Liver (tissue), 3 donors: Measurements from ENCODE around the gene NLGN4X.

Source experiments
- EGR1 ChIP-seq, 2 donors: IDR thresholded peaks; 2 replicates each; pipeline ENCODE4 v1.6.1; 2016 to 2018; ENCODE audit warnings: antibody characterized with exemption in 2 of 2, low read depth in 2 of 2
- FOXA1 ChIP-seq: IDR thresholded peaks from 2 replicates; pipeline ENCODE4 v1.6.1; 2016; ENCODE audit warnings: antibody characterized with exemption
- GABPA ChIP-seq, 2 donors: IDR thresholded peaks in 1 of 2; conservative IDR thresholded peaks in 1 of 2; 2 replicates each; pipeline ENCODE4 v1.6.1; 2016; ENCODE audit warnings: antibody characterized with exemption in 2 of 2, mild to moderate bottlenecking in 1 of 2, moderate library complexity in 1 of 2
- JUND ChIP-seq, 2 donors: IDR thresholded peaks; 2 replicates each; pipeline ENCODE4 v1.6.1; 2016; ENCODE audit warnings: antibody characterized with exemption in 2 of 2
- NR2F2 ChIP-seq: IDR thresholded peaks from 2 replicates; pipeline ENCODE4 v1.6.1; 2016; ENCODE audit warnings: antibody characterized with exemption
- RXRA ChIP-seq, 2 donors: IDR thresholded peaks; 2 replicates each; pipeline ENCODE4 v1.6.1; 2017 to 2018; ENCODE audit warnings: antibody characterized with exemption in 2 of 2, mild to moderate bottlenecking in 1 of 2
- SP1 ChIP-seq: IDR thresholded peaks from 2 replicates; pipeline ENCODE4 v1.6.1; 2018; ENCODE audit warnings: antibody characterized with exemption, mild to moderate bottlenecking
- TAF1 ChIP-seq: conservative IDR thresholded peaks from 2 replicates; pipeline ENCODE4 v1.6.1; 2016; ENCODE audit warnings: antibody characterized with exemption, mild to moderate bottlenecking
- YY1 ChIP-seq: IDR thresholded peaks from 2 replicates; pipeline ENCODE4 v1.6.1; 2016; ENCODE audit warnings: antibody characterized with exemption, mild to moderate bottlenecking
- TF ChIP-seq, protein P1 (sequence below): fragments of 150-350 bp; IDR thresholded peaks from 2 replicates; pipeline ENCODE4 v1.5.1; 2017; ENCODE audit warnings: improper control_type of control experiment, low read depth, low read length; ENCODE audit not compliant: missing input control
- TF ChIP-seq, protein P2 (sequence below): IDR thresholded peaks from 2 replicates; pipeline ENCODE4 v1.6.1; 2016; ENCODE audit warnings: antibody characterized with exemption
- TF ChIP-seq, protein P3 (sequence below): IDR thresholded peaks from 2 replicates; pipeline ENCODE4 v1.6.1; 2016; ENCODE audit warnings: antibody characterized with exemption
- TF ChIP-seq, protein P4 (sequence below): IDR thresholded peaks from 2 replicates; pipeline ENCODE4 v1.6.1; 2016; ENCODE audit warnings: antibody characterized with exemption, mild to moderate bottlenecking
- TF ChIP-seq, protein P5 (sequence below): IDR thresholded peaks from 2 replicates; pipeline ENCODE4 v1.6.1; 2016; ENCODE audit warnings: antibody characterized with exemption
- donor health status: healthy.
- donor health status: healthy.

DNA sequence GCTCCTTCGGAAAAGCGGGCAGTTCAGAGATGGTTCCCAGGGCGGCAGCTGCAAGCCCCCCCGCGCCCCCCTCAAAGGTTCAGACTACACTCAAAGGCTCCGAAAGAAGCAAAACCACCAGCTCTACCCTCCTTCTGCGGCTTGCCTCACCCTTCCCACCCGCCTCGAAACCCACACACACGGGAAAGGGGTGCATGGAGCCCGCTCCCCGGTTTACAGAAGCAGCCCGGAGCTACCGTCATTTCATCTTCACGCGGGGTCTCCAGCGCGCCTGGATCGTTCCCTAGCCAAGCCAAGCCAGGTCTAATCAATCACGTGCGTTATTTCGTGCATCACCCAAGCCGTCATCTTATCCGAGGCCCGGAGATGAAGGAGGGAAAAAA lies 1.2 kb downstream of the NLGN4X start:
- TF ChIP-seq, protein P1, sequence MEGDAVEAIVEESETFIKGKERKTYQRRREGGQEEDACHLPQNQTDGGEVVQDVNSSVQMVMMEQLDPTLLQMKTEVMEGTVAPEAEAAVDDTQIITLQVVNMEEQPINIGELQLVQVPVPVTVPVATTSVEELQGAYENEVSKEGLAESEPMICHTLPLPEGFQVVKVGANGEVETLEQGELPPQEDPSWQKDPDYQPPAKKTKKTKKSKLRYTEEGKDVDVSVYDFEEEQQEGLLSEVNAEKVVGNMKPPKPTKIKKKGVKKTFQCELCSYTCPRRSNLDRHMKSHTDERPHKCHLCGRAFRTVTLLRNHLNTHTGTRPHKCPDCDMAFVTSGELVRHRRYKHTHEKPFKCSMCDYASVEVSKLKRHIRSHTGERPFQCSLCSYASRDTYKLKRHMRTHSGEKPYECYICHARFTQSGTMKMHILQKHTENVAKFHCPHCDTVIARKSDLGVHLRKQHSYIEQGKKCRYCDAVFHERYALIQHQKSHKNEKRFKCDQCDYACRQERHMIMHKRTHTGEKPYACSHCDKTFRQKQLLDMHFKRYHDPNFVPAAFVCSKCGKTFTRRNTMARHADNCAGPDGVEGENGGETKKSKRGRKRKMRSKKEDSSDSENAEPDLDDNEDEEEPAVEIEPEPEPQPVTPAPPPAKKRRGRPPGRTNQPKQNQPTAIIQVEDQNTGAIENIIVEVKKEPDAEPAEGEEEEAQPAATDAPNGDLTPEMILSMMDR, result no peak
- TF ChIP-seq FOXA1, result no peak
- TF ChIP-seq, protein P2, sequence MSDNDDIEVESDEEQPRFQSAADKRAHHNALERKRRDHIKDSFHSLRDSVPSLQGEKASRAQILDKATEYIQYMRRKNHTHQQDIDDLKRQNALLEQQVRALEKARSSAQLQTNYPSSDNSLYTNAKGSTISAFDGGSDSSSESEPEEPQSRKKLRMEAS, result no peak
- no peak for TF ChIP-seq NR2F2
- TF ChIP-seq JUND (IDR thresholded peaks at IDR 0.05), result no peak
- TF ChIP-seq, protein P3, sequence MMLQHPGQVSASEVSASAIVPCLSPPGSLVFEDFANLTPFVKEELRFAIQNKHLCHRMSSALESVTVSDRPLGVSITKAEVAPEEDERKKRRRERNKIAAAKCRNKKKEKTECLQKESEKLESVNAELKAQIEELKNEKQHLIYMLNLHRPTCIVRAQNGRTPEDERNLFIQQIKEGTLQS, result no peak
- TF ChIP-seq EGR1 (IDR thresholded peaks at IDR 0.05; ENCODE audit: low read depth in 2 of 2), result no peak
- no peak for TF ChIP-seq RXRA (IDR thresholded peaks at IDR 0.05)
- TF ChIP-seq YY1, result no peak
- TF ChIP-seq, protein P4, sequence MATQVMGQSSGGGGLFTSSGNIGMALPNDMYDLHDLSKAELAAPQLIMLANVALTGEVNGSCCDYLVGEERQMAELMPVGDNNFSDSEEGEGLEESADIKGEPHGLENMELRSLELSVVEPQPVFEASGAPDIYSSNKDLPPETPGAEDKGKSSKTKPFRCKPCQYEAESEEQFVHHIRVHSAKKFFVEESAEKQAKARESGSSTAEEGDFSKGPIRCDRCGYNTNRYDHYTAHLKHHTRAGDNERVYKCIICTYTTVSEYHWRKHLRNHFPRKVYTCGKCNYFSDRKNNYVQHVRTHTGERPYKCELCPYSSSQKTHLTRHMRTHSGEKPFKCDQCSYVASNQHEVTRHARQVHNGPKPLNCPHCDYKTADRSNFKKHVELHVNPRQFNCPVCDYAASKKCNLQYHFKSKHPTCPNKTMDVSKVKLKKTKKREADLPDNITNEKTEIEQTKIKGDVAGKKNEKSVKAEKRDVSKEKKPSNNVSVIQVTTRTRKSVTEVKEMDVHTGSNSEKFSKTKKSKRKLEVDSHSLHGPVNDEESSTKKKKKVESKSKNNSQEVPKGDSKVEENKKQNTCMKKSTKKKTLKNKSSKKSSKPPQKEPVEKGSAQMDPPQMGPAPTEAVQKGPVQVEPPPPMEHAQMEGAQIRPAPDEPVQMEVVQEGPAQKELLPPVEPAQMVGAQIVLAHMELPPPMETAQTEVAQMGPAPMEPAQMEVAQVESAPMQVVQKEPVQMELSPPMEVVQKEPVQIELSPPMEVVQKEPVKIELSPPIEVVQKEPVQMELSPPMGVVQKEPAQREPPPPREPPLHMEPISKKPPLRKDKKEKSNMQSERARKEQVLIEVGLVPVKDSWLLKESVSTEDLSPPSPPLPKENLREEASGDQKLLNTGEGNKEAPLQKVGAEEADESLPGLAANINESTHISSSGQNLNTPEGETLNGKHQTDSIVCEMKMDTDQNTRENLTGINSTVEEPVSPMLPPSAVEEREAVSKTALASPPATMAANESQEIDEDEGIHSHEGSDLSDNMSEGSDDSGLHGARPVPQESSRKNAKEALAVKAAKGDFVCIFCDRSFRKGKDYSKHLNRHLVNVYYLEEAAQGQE, result no peak
- TF ChIP-seq, protein P5, sequence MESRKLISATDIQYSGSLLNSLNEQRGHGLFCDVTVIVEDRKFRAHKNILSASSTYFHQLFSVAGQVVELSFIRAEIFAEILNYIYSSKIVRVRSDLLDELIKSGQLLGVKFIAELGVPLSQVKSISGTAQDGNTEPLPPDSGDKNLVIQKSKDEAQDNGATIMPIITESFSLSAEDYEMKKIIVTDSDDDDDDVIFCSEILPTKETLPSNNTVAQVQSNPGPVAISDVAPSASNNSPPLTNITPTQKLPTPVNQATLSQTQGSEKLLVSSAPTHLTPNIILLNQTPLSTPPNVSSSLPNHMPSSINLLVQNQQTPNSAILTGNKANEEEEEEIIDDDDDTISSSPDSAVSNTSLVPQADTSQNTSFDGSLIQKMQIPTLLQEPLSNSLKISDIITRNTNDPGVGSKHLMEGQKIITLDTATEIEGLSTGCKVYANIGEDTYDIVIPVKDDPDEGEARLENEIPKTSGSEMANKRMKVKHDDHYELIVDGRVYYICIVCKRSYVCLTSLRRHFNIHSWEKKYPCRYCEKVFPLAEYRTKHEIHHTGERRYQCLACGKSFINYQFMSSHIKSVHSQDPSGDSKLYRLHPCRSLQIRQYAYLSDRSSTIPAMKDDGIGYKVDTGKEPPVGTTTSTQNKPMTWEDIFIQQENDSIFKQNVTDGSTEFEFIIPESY, result no peak
- TF ChIP-seq TAF1, result no peak
- no peak for TF ChIP-seq SP1
- no peak for TF ChIP-seq GABPA (IDR thresholded peaks at IDR 0.05 in 1 of 2, conservative IDR thresholded peaks at IDR 0.05 in 1 of 2)
